ENCODE results near the gene HOXB4.

The HOXB4 gene

GRCh38 chr17:48528153-48528935, 49.8 kb downstream of the HOXB4 start:
- no peak for DNase-seq

DNA sequence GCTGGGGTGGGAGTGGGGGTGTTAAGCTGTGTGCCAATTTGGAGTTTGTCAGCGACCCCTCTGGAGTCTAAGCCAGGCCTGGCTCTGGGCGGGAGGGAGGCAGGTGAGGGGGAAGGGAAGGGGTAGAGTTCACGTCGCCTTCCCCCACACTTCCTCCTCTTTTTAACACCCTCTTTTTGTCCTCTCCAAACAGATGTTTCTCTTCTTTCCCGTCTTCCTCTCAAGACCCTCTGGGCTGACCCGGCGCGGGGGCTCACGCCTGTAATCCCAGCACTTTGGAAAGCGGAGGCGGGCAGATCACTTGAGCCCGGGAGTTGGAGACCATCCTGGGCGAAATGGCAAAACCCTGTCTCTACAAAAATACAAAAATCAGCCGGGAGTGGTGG, 50.6 kb downstream of the HOXB4 start:
- no peak for DNase-seq

DNA sequence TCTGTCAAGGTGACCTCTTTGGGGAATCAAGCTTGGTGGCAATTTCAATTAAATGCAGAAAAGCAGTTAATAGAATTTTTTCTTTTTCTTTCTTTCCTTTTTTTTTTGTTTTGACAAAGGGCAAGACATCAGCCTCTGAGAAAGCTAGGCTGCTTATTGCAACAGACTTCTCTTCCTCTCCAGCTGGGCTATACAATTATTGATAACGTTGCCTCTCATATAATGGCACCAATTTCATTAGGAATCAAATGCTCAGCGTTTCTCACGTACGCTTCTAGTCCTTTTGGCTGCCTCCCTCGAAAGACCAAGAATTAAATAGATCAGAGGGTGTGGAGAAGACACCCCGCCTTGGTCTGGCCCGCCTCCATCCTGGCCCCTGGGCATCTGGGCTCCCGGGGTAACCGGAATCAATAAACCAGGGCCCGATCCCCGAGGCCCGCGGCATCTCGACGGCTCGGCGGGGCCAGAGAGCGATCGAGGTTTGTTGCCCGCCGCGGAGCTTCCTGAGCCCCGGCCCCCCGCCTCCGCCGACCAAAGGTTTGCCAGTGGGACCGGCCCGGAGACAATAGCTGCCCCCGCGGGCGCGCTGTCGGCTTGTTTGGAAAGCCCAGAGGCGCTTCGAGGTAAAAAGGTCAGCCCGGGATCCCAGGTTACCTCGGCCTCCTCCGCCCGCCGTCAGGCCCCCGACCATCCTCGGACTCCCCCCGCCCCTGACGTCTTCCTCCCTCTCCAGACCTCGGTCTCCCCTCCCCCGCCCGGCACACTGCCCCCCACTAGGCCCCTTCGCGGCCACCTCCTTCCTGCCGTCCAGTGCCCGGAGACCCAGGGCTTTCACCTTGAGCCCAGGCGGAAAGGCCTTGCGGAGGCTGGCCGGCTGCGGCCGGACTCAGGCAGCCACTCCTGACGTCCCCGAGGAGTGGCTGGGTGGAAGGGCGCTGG, 51.3 kb downstream of the HOXB4 start:
- DNase-seq, result no peak

Measured in CD4-positive, alpha-beta T cell treated with Interleukin-10 for 1 hour (primary cell).